ENCODE measurements around the gene BFSP2. TPM values are rescaled to one million over a fixed set of nuclear protein-coding genes. Genes with fewer than 3 reads are reported as not detected.

The BFSP2 gene
- total RNA-seq, 1 experiment from 2014 or later, result not detected

DNA sequence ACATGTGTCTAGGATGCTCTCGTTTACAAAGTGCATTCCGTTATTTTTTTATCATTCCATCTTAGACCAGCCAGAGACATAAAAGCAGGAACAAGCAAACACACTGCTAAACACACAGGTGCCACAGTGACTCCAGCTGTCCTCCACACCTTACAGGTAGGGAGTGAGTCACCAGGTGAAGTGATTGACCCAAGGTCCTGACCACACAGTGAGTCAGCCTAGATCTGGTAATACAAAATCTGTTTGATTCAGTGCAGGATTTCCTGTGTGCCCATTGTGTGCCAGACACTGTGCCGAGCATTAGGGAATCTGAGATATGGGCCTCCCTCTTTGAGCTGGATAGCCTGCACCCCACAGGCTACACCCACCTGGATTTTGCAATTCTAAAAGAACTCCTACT is 16.7 kb upstream of the BFSP2 start:
- no peaks in the 10 kb centered on the region for H3K36me3 ChIP-seq (ENCODE audit: control insufficient read depth, insufficient read depth, low read length)
- CTCF ChIA-PET, result interaction anchor here (0.6 to 2.6 kb wide), 3 partner anchors 16 to 376 kb away, joined by 3 to 21 read pairs (median 4); no protein-coding TSS in a partner anchor
- no peaks in the 10 kb centered on the region for H3K27me3 ChIP-seq (replicated peaks; ENCODE audit: control insufficient read depth, insufficient read depth, low read length)
- BruUV-seq (replicated peaks), result no TSS peak
- no peaks in the 10 kb centered on the region for H3K9me3 ChIP-seq
- H3K27me3 Mint-ChIP-seq (ENCODE audit: insufficient read depth, unreplicated experiment), result no peaks in the 10 kb centered on the region
- H3K9me3 Mint-ChIP-seq (ENCODE audit: unreplicated experiment), result no peaks in the 10 kb centered on the region
- H3K4me3 Mint-ChIP-seq (ENCODE audit: unreplicated experiment), result no peak overlapping the region
- H3K4me1 ChIP-seq, result no peaks in the 10 kb centered on the region
- no peaks in the 10 kb centered on the region for H3K36me3 Mint-ChIP-seq (ENCODE audit: insufficient read depth, unreplicated experiment)
- no peak overlapping the region for H3K27ac Mint-ChIP-seq (ENCODE audit: unreplicated experiment)
- intact Hi-C loops (cut with micrococcal nuclease; ENCODE audit: unreplicated experiment), result loop anchor here (5.0 to 10.0 kb wide), 2 partner anchors 111 to 848 kb away; no protein-coding TSS in a partner anchor
- H3K4me1 Mint-ChIP-seq (ENCODE audit: low read depth, unreplicated experiment), result no peaks in the 10 kb centered on the region
- TF ChIP-seq, protein P1, sequence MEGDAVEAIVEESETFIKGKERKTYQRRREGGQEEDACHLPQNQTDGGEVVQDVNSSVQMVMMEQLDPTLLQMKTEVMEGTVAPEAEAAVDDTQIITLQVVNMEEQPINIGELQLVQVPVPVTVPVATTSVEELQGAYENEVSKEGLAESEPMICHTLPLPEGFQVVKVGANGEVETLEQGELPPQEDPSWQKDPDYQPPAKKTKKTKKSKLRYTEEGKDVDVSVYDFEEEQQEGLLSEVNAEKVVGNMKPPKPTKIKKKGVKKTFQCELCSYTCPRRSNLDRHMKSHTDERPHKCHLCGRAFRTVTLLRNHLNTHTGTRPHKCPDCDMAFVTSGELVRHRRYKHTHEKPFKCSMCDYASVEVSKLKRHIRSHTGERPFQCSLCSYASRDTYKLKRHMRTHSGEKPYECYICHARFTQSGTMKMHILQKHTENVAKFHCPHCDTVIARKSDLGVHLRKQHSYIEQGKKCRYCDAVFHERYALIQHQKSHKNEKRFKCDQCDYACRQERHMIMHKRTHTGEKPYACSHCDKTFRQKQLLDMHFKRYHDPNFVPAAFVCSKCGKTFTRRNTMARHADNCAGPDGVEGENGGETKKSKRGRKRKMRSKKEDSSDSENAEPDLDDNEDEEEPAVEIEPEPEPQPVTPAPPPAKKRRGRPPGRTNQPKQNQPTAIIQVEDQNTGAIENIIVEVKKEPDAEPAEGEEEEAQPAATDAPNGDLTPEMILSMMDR (IDR thresholded peaks at IDR 0.05; ENCODE audit: insufficient read depth in 1 of 2, low read depth in 1 of 2, low read length in 1 of 2, severe bottlenecking in 1 of 2, unreplicated experiment in 1 of 2), result no peak
- H3K4me3 ChIP-seq (ENCODE audit: low read depth, low read length), result no peak overlapping the region
- no peak for DNase-seq
- POLR2A ChIA-PET, result no interaction called here

DNA sequence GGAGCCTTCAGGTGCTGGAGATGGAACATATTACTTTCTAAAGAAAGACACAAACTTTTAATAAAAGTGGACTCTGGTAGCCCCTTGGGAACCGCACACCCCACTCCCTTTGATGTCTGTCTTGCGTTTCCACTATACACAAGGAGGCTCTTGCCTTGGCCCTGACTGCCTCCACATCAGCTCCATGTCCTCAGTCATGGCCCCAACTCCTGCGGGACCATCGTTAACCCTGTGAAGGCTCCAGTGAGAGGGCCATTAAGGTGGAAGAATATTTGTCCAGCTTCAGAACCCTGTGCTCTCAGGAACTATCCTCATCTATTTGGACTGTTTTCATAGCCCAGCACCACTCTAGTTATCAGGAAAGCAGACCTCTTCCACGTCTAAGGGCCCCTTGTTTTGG is 16.1 kb upstream of the BFSP2 start:
- Histone ChIP-seq H3K4me3 (ENCODE audit: low read depth, low read length) (no peak overlapping the region), H3K36me3 (ENCODE audit: control insufficient read depth, insufficient read depth, low read length) (no peaks in the 10 kb centered on the region), H3K27me3 (replicated peaks; ENCODE audit: control insufficient read depth, insufficient read depth, low read length) (no peaks in the 10 kb centered on the region), H3K4me1 (no peaks in the 10 kb centered on the region), H3K9me3 (no peaks in the 10 kb centered on the region)
- TF ChIP-seq, protein P1 (IDR thresholded peaks at IDR 0.05; ENCODE audit: insufficient read depth in 1 of 2, low read depth in 1 of 2, low read length in 1 of 2, severe bottlenecking in 1 of 2, unreplicated experiment in 1 of 2), result no peak
- no peaks in the 10 kb centered on the region for H3K9me3 Mint-ChIP-seq (ENCODE audit: unreplicated experiment)
- no peak for DNase-seq
- ChIA-PET POLR2A (no interaction called here), CTCF (interaction anchor here (0.6 to 1.6 kb wide), 4 partner anchors 15 to 376 kb away, joined by 3 to 7 read pairs (median 4); no protein-coding TSS in a partner anchor)
- H3K36me3 Mint-ChIP-seq (ENCODE audit: insufficient read depth, unreplicated experiment), result no peaks in the 10 kb centered on the region
- intact Hi-C loops (cut with micrococcal nuclease; ENCODE audit: unreplicated experiment), result loop anchor here (1.0 to 10.0 kb wide), 4 partner anchors 111 to 849 kb away; no protein-coding TSS in a partner anchor
- no TSS peak for BruUV-seq (replicated peaks)
- no peak overlapping the region for H3K27ac Mint-ChIP-seq (ENCODE audit: unreplicated experiment)
- H3K4me1 Mint-ChIP-seq (ENCODE audit: low read depth, unreplicated experiment), result no peaks in the 10 kb centered on the region
- no peaks in the 10 kb centered on the region for H3K27me3 Mint-ChIP-seq (ENCODE audit: insufficient read depth, unreplicated experiment)
- no peak overlapping the region for H3K4me3 Mint-ChIP-seq (ENCODE audit: unreplicated experiment)

DNA sequence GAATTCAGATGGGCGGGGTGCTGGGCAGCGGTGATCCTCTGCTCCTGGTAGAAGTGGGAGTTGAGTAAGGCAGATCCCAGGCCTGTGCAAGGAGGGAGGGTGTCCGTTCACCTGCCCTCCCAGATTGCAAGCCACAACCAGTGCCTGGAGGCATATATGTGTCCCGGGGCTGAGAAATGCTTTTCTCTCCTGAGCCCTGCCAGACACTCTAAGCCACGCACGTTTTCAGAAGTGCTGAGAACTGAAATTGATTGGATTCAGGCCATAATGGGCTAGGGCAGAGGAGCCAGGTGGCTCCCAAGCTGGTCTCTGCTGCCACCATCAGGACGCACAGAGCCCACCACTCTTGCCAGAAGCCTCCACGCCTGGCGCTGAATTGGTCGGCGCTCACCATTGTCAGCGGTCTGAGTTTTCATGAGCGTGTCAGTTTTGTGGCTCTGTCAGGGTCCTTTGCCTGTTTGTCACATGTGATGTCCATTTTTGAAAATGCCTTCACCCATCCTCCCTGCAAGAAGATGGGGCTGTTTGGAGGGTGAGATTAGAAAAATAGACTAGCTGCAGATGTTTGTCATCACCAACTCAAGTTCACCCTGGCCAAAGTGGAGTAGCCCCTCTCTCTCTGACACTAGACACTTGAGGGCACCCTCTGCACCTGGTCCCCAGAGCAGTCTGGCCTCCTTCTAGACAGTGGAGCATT is 15.4 kb upstream of the BFSP2 start:
- peak; percentile 56 to 71 for DNase-seq
- H3K4me3 ChIP-seq (ENCODE audit: low read depth, low read length), result no peak overlapping the region
- H3K9me3 ChIP-seq, result no peaks in the 10 kb centered on the region
- intact Hi-C loops (cut with micrococcal nuclease; ENCODE audit: unreplicated experiment), result loop anchor here (1.0 to 10.0 kb wide), 4 partner anchors 112 to 850 kb away; no protein-coding TSS in a partner anchor
- H3K9me3 Mint-ChIP-seq (ENCODE audit: unreplicated experiment), result no peaks in the 10 kb centered on the region
- ChIA-PET CTCF (interaction anchor here (1.0 to 1.6 kb wide), 3 partner anchors 16 to 343 kb away, joined by 4 to 7 read pairs (median 4); no protein-coding TSS in a partner anchor), POLR2A (no interaction called here)
- no TSS peak for BruUV-seq (replicated peaks)
- H3K36me3 ChIP-seq (ENCODE audit: control insufficient read depth, insufficient read depth, low read length), result no peaks in the 10 kb centered on the region
- no peak overlapping the region for H3K27ac Mint-ChIP-seq (ENCODE audit: unreplicated experiment)
- no peaks in the 10 kb centered on the region for H3K27me3 ChIP-seq (replicated peaks; ENCODE audit: control insufficient read depth, insufficient read depth, low read length)
- no peak overlapping the region for H3K4me3 Mint-ChIP-seq (ENCODE audit: unreplicated experiment)
- H3K4me1 Mint-ChIP-seq (ENCODE audit: low read depth, unreplicated experiment), result no peaks in the 10 kb centered on the region
- no peaks in the 10 kb centered on the region for H3K27me3 Mint-ChIP-seq (ENCODE audit: insufficient read depth, unreplicated experiment)
- H3K36me3 Mint-ChIP-seq (ENCODE audit: insufficient read depth, unreplicated experiment), result no peaks in the 10 kb centered on the region
- no peaks in the 10 kb centered on the region for H3K4me1 ChIP-seq
- TF ChIP-seq, protein P1 (IDR thresholded peaks at IDR 0.05; ENCODE audit: insufficient read depth in 1 of 2, low read depth in 1 of 2, low read length in 1 of 2, severe bottlenecking in 1 of 2, unreplicated experiment in 1 of 2), result peak; percentile 72 to 88

Measured in Caco-2 (cell line).